HG02943 (cell line): Measurements from ENCODE around the gene COG5.

Experiments used
- ATAC-seq: cut with Tn5 transposase; IDR thresholded peaks from one replicate; pipeline ENCODE4 v1.9.1; 2021; ENCODE audit warnings: mild to moderate bottlenecking, low read depth, moderate library complexity; ENCODE audit not compliant: unreplicated experiment

The COG5 gene

GRCh38 chr7:107398161-107398560 is 165.6 kb downstream of the COG5 start:
- no peak for ATAC-seq

- no peak for ATAC-seq
Observed at GRCh38 chr7:107396990-107397389, 166.7 kb downstream of the COG5 start.

- ATAC-seq: no peak
Observed at GRCh38 chr7:107396081-107396480, 167.6 kb downstream of the COG5 start.

- no peak for ATAC-seq
Observed at GRCh38 chr7:107394831-107395230, 168.9 kb downstream of the COG5 start.

GRCh38 chr7:107394276-107394675 is 169.4 kb downstream of the COG5 start:
- no peak for ATAC-seq

GRCh38 chr7:107392830-107393229 is 170.9 kb downstream of the COG5 start:
- no peak for ATAC-seq

GRCh38 chr7:107390916-107391315 is 172.8 kb downstream of the COG5 start:
- ATAC-seq: no peak

- ATAC-seq: no peak
Observed at GRCh38 chr7:107388604-107389003, 175.1 kb downstream of the COG5 start.

- ATAC-seq: no peak
Observed at GRCh38 chr7:107387573-107388219, 176.0 kb downstream of the COG5 start.

GRCh38 chr7:107387128-107387527 is 176.6 kb downstream of the COG5 start:
- no peak for ATAC-seq

GRCh38 chr7:107386548-107387102 is 177.1 kb downstream of the COG5 start:
- ATAC-seq: no peak

- no peak for ATAC-seq
Observed at GRCh38 chr7:107384025-107384424, 179.7 kb downstream of the COG5 start.

- no peak for ATAC-seq
Observed at GRCh38 chr7:107383203-107383602, 180.5 kb downstream of the COG5 start.

- no peak for ATAC-seq
Observed at GRCh38 chr7:107381453-107381852, 182.3 kb downstream of the COG5 start.

- ATAC-seq: no peak
Observed at GRCh38 chr7:107373354-107373753, 190.4 kb downstream of the COG5 start.

GRCh38 chr7:107372298-107372697 is 191.4 kb downstream of the COG5 start:
- no peak for ATAC-seq

- no peak for ATAC-seq
Observed at GRCh38 chr7:107370816-107371215, 192.9 kb downstream of the COG5 start.

GRCh38 chr7:107364787-107365186 is 198.9 kb downstream of the COG5 start:
- no peak for ATAC-seq

GRCh38 chr7:107359520-107360316 is 204.0 kb downstream of the COG5 start:
- no peak for ATAC-seq

- no peak for ATAC-seq
Observed at GRCh38 chr7:107355616-107356015, 208.1 kb downstream of the COG5 start.

GRCh38 chr7:107354640-107355039 is 209.1 kb downstream of the COG5 start:
- ATAC-seq: no peak

- no peak for ATAC-seq
Observed at GRCh38 chr7:107353701-107354100, 210.0 kb downstream of the COG5 start.
